H1 (cell line): ENCODE results near the gene TMEM151B. TPM values are rescaled to one million over a fixed set of nuclear protein-coding genes. Genes with fewer than 3 reads are reported as not detected.
A peak's percentile ranks its signal among the peaks of the same experiment; 100 is the strongest.

Source experiments
- CTCF ChIA-PET: fragments of 300-600 bp; sonication (Branson Sonifier 250); formaldehyde crosslinking; loops from one replicate; lab custom pipeline; 2021; ENCODE audit not compliant: partially characterized antibody; lab: Charles Lee
- POLR2A ChIA-PET: fragments of 300-600 bp; sonication (Branson Sonifier 250); formaldehyde crosslinking; loops from one replicate; lab custom pipeline; 2021; ENCODE audit warnings: inconsistent platforms; ENCODE audit not compliant: partially characterized antibody; lab: Charles Lee
- DNase-seq, 2 experiments: peaks; one replicate each; pipeline versions ENCODE4 v3.0.0 to v3.0.0-alpha.2; 2010 to 2022; ENCODE audit warnings: low spot score in 2 of 2, low read depth in 1 of 2, mixed read lengths in 1 of 2
- FAIRE-seq: peaks from 2 replicates; lab custom pipeline; 2011; peaks lifted over from hg19 to GRCh38; lab: Jason Lieb, UNC
- H2AFZ ChIP-seq: 2 replicates; pipeline ENCODE4 v1.8.1; 2012; ENCODE audit warnings: low read length, inconsistent platforms
- H2AK5ac ChIP-seq: 2 replicates; pipeline ENCODE4 v1.6.1; 2013; ENCODE audit warnings: low read depth, low read length
- H2BK120ac ChIP-seq: replicated peaks from 2 replicates; pipeline ENCODE3; 2013; ENCODE audit warnings: low read depth, low read length, inconsistent platforms
- H2BK12ac ChIP-seq: 2 replicates; pipeline ENCODE4 v1.6.1; 2013; ENCODE audit warnings: low read depth, low read length
- H2BK15ac ChIP-seq: 2 replicates; pipeline ENCODE4 v1.6.1; 2013; ENCODE audit warnings: low read length
- H2BK20ac ChIP-seq: 2 replicates; pipeline ENCODE4 v1.6.1; 2013; ENCODE audit warnings: low read length
- H2BK5ac ChIP-seq: 2 replicates; pipeline ENCODE4 v1.6.1; 2013; ENCODE audit warnings: low read depth, low read length
- H3K14ac ChIP-seq: 2 replicates; pipeline ENCODE4 v1.6.1; 2013; ENCODE audit warnings: inconsistent platforms; ENCODE audit not compliant: insufficient read length
- H3K18ac ChIP-seq: 2 replicates; pipeline ENCODE4 v1.6.1; 2013; ENCODE audit warnings: low read length; ENCODE audit errors: extremely low read depth
- H3K23ac ChIP-seq: 2 replicates; pipeline ENCODE4 v1.6.1; 2013; ENCODE audit warnings: inconsistent platforms; ENCODE audit not compliant: insufficient read length
- H3K23me2 ChIP-seq: 2 replicates; pipeline ENCODE4 v1.6.1; 2013; ENCODE audit warnings: low read depth, low read length
- H3K27ac ChIP-seq: 2 replicates; pipeline ENCODE4 v1.6.1; 2011; ENCODE audit warnings: low read depth, low read length, inconsistent platforms
- H3K27me3 ChIP-seq, 4 experiments: replicated peaks in 1 of 4; 1 replicate in 1 of 4; 2 replicates in 3 of 4; pipeline versions ENCODE4 v1.6.1 to v1.8.1; 2011 to 2013; ENCODE audit warnings: low read length in 3 of 4, mild to moderate bottlenecking in 3 of 4, inconsistent platforms in 2 of 4, mixed read lengths in 2 of 4, moderate library complexity in 1 of 4; ENCODE audit not compliant: control insufficient read depth in 3 of 4, insufficient read depth in 3 of 4; ENCODE audit errors: extremely low read depth in 1 of 4
- H3K36me3 ChIP-seq, 4 experiments: 2 replicates each; pipeline versions ENCODE4 v1.6.1 to v1.8.1; 2011 to 2013; ENCODE audit warnings: mild to moderate bottlenecking in 4 of 4, low read length in 3 of 4, moderate library complexity in 2 of 4, control low read depth in 1 of 4, inconsistent platforms in 1 of 4; ENCODE audit not compliant: insufficient read depth in 4 of 4, control insufficient read depth in 2 of 4
- H3K4ac ChIP-seq: replicated peaks from 2 replicates; pipeline ENCODE3; 2013; ENCODE audit warnings: low read length, low read depth, mixed read lengths, inconsistent platforms; ENCODE audit not compliant: insufficient read length
- H3K4me1 ChIP-seq, 4 experiments: replicated peaks in 1 of 4; 1 replicate in 1 of 4; 2 replicates in 3 of 4; pipeline versions ENCODE4 v1.6.1 to v1.8.1; 2011 to 2013; ENCODE audit warnings: low read length in 3 of 4, inconsistent platforms in 2 of 4, mixed read lengths in 1 of 4; ENCODE audit not compliant: insufficient read depth in 4 of 4, control insufficient read depth in 3 of 4
- H3K4me2 ChIP-seq, 2 experiments: 2 replicates each; pipeline versions ENCODE4 v1.6.1 to v1.8.1; 2011 to 2013; ENCODE audit warnings: low read depth in 2 of 2, low read length in 2 of 2, control low read depth in 1 of 2, inconsistent platforms in 1 of 2, mild to moderate bottlenecking in 1 of 2; ENCODE audit not compliant: insufficient read depth in 1 of 2
- H3K4me3 ChIP-seq, 4 experiments: fragments of 200-600, 300-600 bp in 1 of 4; sonication (generic), shearing (Covaris generic), sonication (Bioruptor Twin) in 1 of 4; 2 replicates each; pipeline versions ENCODE4 v1.5.1 to v1.8.1; 2011 to 2016; ENCODE audit warnings: low read length in 4 of 4, low read depth in 3 of 4, control low read depth in 2 of 4, inconsistent platforms in 2 of 4, mild to moderate bottlenecking in 2 of 4, mixed read lengths in 1 of 4, moderate library complexity in 1 of 4; ENCODE audit not compliant: insufficient read depth in 2 of 4; ENCODE audit errors: extremely low read depth in 1 of 4
- H3K56ac ChIP-seq: replicated peaks from 2 replicates; pipeline ENCODE3; 2013; ENCODE audit warnings: low read depth, mild to moderate bottlenecking, mixed read lengths, low read length, inconsistent platforms; ENCODE audit not compliant: insufficient read length
- H3K79me1 ChIP-seq: 2 replicates; pipeline ENCODE4 v1.6.1; 2013; ENCODE audit warnings: low read depth, low read length, control low read depth
- H3K79me2 ChIP-seq, 2 experiments: 2 replicates each; pipeline versions ENCODE4 v1.6.1 to v1.8.1; 2012 to 2013; ENCODE audit warnings: low read length in 2 of 2, mild to moderate bottlenecking in 2 of 2, inconsistent platforms in 1 of 2; ENCODE audit not compliant: insufficient read depth in 2 of 2, control insufficient read depth in 1 of 2
- H3K9ac ChIP-seq, 4 experiments: replicated peaks in 1 of 4; 1 replicate in 1 of 4; 2 replicates in 3 of 4; pipeline versions ENCODE4 v1.6.1 to v1.8.1; 2011 to 2013; ENCODE audit warnings: low read depth in 3 of 4, low read length in 3 of 4, control low read depth in 2 of 4, mild to moderate bottlenecking in 2 of 4, moderate library complexity in 2 of 4, inconsistent platforms in 1 of 4; ENCODE audit errors: extremely low read depth in 1 of 4
- H3K9me3 ChIP-seq, 2 experiments: 2 replicates each; pipeline versions ENCODE4 v1.6.1 to v1.8.1; 2012 to 2013; ENCODE audit warnings: mild to moderate bottlenecking in 2 of 2, moderate library complexity in 2 of 2, control low read depth in 1 of 2, inconsistent platforms in 1 of 2, low read depth in 1 of 2, low read length in 1 of 2, mixed read lengths in 1 of 2; ENCODE audit not compliant: insufficient read depth in 2 of 2
- H4K20me1 ChIP-seq, 2 experiments: replicated peaks in 1 of 2; 2 replicates each; pipeline versions ENCODE3 to v1.8.1; 2011 to 2013; ENCODE audit warnings: inconsistent platforms in 2 of 2, low read length in 2 of 2, mild to moderate bottlenecking in 1 of 2; ENCODE audit not compliant: insufficient read depth in 2 of 2, control insufficient read depth in 1 of 2
- H4K5ac ChIP-seq: 2 replicates; pipeline ENCODE4 v1.6.1; 2013; ENCODE audit warnings: low read length, low read depth, mixed read lengths, inconsistent platforms; ENCODE audit not compliant: insufficient read length
- H4K8ac ChIP-seq: 2 replicates; pipeline ENCODE4 v1.8.0; 2013; ENCODE audit warnings: mild to moderate bottlenecking, moderate library complexity, low read length, inconsistent platforms; ENCODE audit not compliant: insufficient read depth; ENCODE audit errors: extremely low read depth
- H4K91ac ChIP-seq: replicated peaks from 2 replicates; pipeline ENCODE3; 2013; ENCODE audit warnings: low read length, mixed read lengths, inconsistent platforms; ENCODE audit not compliant: insufficient read length
- SAP30 ChIP-seq: fragments of 300-600 bp; sonication (generic); IDR thresholded peaks from 2 replicates; pipeline ENCODE4 v1.7.1; 2012; ENCODE audit warnings: low read length, moderate library complexity, mild to moderate bottlenecking, inconsistent platforms; ENCODE audit not compliant: insufficient read depth, insufficient replicate concordance
- WGBS, 2 experiments: shearing (Covaris generic) in 1 of 2; methylation state at CpG; one replicate each; pipeline versions ENCODE4 v1.1.6 to v1.1.7; 2013 to 2015; ENCODE audit warnings: low lambda C conversion rate in 2 of 2, mixed read lengths in 2 of 2, inconsistent platforms in 1 of 2, low coverage in 1 of 2, missing lambda C conversion rate in 1 of 2; ENCODE audit not compliant: insufficient replicate concordance in 2 of 2, insufficient coverage in 1 of 2, insufficient read length in 1 of 2; ENCODE audit errors: extremely low coverage in 1 of 2, missing lambda C conversion rate in 1 of 2; 5-methylcytosine and 5-hydroxymethylcytosine counted together
- polyA plus RNA-seq, 7 experiments: library from polyadenylated mRNA; depleted of rRNA in 3 of 7; stranded (reverse) in 5 of 7; unstranded in 2 of 7; fragments of >200 nt in 5 of 7; fragments of 200-250 nt in 2 of 7; gene quantifications; 1 replicate in 5 of 7; 2 replicates in 1 of 7; 4 replicates in 1 of 7; pipeline versions ENCODE4 v1.2.1 to v1.2.3, GENCODE V29; 2011 to 2013; ENCODE audit warnings: missing spikeins in 2 of 7, mixed read lengths in 2 of 7
- total RNA-seq: library from RNA; stranded (reverse); fragmentation: NEBNext Ultra II Directional; extraction: Animal tissue kit (Norgen Biotek cat#: 25700); gene quantifications from 2 replicates; pipeline ENCODE4 v1.2.1, GENCODE V29; 2021

The TMEM151B gene
- total and polyA plus RNA-seq, 2 of the 8 experiments (the other 6 are each of a cell fraction or from before 2014, with no cell fraction given), result 8.0 to 15.5 TPM

GRCh38 chr6:44271406-44271723, 1.1 kb downstream of the TMEM151B start:
- Histone ChIP-seq H3K14ac (no peak overlapping the region), H2BK15ac (peak overlapping the region; percentile 55; the same call in 1 of the 2 replicates), H4K91ac (peak overlapping the region; percentile 87), H3K36me3 (peaks cover 0 to 9% (median 3%) of the 10 kb centered on the region in 4 experiments; a peak in 4 of 8 replicates), H3K27ac (no peak overlapping the region), H4K20me1 (peaks cover 0 to 3% of the 10 kb centered on the region in 2 experiments), H2BK5ac (peak overlapping the region; percentile 4; the same call in 1 of the 2 replicates), H4K5ac (no peak overlapping the region), H3K4me1 (peaks cover 12 to 33% (median 14%) of the 10 kb centered on the region in 4 experiments), H2BK120ac (no peak overlapping the region), H2BK12ac (peak overlapping the region; percentile 60; the same call in 1 of the 2 replicates), H3K23ac (no peak overlapping the region), H3K4ac (no peak overlapping the region), H3K9ac (no peak overlapping the region), H3K79me1 (no peaks in the 10 kb centered on the region; the same call in 1 of the 2 replicates), H2AFZ (no peak overlapping the region), H4K8ac (no peak overlapping the region), H2BK20ac (peak overlapping the region; percentile 29; the same call in 1 of the 2 replicates), H3K27me3 (peaks cover 0 to 3% (median 1%) of the 10 kb centered on the region in 4 experiments; a peak in 2 of 7 replicates), H3K79me2 (no peaks in the 10 kb centered on the region), H3K9me3 (no peaks in the 10 kb centered on the region), H3K18ac (peak overlapping the region; percentile 68), H3K4me3 (peak overlapping the region; percentile 33 to 60 (median 46)), H3K4me2 (peak overlapping the region; percentile 74 to 82), H3K23me2 (peaks cover 6% of the 10 kb centered on the region; the same call in 1 of the 2 replicates), H3K56ac (no peak overlapping the region), H2AK5ac (no peak overlapping the region)
- CTCF ChIA-PET, result interaction anchor here (1.0 to 19.0 kb wide), 5 partner anchors 14 to 73 kb away, joined by 3 to 330 read pairs (median 3); partner anchors contain the start of gene AARS2
- 74% methylated on average over 6 of the region's 6 CpGs; no CpG with 5 or more reads in 1 of the 2 experiments for WGBS, 2 experiments
- no peak for FAIRE-seq
- no peak for TF ChIP-seq SAP30
- POLR2A ChIA-PET, result interaction anchor here (1.0 to 12.0 kb wide), 9 partner anchors 9 to 45 kb away, joined by 3 to 138 read pairs (median 12); partner anchors contain the start of genes AARS2, HSP90AB1 and SLC35B2
- DNase-seq, result peak in 1 of 2 experiments; percentile 57
